NCI-H2196 treated with DMSO at 0.1 percent for 48 hours (cell line): ENCODE data around the gene BEAN1.

Experiments used
- DNase-seq: peaks from one replicate; lab custom pipeline; 2025; ENCODE audit not compliant: unreplicated experiment; lab: John Stamatoyannopoulos, UW

The BEAN1 gene

GRCh38 chr16:66395806-66396555 lies 31.1 kb upstream of the BEAN1 start:
- DNase-seq, result no peak

GRCh38 chr16:66397736-66398433 lies 29.2 kb upstream of the BEAN1 start:
- DNase-seq, result no peak

GRCh38 chr16:66399031-66399430 lies 28.1 kb upstream of the BEAN1 start:
- DNase-seq, result no peak

DNA sequence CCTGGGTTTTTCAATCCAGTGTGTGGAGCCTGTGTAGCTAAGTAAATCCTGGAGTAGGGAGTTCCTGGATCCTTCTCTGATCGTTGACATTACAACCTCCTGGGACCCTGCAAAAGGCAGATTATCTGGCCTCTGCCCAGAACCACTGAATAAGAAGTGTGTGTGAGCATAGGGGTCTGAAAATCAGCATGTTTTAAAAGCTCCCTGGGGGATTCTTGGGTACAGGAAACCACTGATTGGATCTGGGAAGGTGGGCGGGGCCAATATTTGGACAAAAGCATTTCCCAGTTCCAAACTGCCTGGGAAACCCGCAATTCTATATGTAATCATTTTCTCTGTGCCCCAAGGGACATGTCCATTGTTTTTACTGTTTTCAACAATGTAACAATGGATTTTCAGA lies 27.2 kb upstream of the BEAN1 start:
- no peak for DNase-seq

- no peak for DNase-seq
Measured at GRCh38 chr16:66400503-66401380, 26.4 kb upstream of the BEAN1 start.

GRCh38 chr16:66401610-66402009 lies 25.5 kb upstream of the BEAN1 start:
- no peak for DNase-seq

DNA sequence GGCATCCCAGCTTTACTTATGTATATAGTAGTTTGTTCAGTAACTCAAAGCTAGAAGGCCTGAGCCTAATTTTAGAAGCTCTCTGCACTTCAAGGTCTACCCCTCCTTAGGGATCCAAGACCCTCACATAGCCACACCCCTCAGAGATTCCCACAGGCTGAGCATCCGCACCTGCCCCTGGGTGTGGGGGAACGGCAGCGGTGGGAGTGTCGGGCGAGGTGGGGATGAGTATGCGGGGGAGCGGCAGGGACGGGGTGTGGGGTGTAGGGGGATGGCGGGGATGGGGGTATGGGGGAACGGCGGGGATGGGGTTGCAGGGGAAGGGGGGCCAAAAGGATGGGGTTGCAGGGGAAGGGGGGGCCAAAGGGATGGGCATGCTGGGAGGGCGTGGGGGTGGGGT lies 24.9 kb upstream of the BEAN1 start:
- no peak for DNase-seq

GRCh38 chr16:66402591-66403230 lies 24.4 kb upstream of the BEAN1 start:
- DNase-seq, result no peak

- no peak for DNase-seq
Measured at GRCh38 chr16:66403531-66404145, 23.5 kb upstream of the BEAN1 start.

- DNase-seq, result no peak
Measured at GRCh38 chr16:66405057-66405783, 21.9 kb upstream of the BEAN1 start.

DNA sequence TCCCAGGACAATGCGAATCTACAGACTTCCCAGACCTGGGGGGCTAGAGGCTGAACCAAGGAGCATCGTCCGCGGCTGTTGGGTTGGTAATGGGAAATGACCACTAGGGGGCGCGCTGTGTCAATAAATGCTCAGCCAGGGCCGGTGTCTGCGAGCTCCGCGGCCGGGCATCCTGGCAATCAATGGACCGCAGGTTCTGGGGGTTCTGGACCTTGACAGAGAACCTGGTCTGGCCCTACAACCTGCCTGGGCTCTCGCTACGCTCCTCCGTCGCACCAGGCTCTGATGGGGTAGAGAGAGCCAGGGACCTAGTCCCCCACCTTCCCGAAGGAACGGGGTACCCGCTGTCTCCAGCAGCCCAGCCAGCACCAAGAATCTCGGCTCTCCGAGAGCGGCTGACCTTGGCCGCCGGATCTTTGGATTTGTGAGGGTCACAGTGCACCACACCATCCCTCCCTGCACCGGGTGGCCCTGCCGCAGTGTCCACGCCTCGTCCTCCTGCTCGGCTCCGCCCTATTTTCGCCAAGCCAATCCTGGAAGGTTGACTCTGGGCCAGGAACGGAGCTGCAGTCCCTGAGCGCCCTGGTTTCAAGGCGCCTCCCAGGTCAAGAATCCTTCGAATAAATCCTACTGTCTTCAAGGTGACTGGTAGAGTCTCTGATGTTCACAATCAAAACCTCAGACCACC lies 20.4 kb upstream of the BEAN1 start:
- peak; percentile 38 for DNase-seq

GRCh38 chr16:66408163-66409048 lies 18.7 kb upstream of the BEAN1 start:
- no peak for DNase-seq

- DNase-seq, result no peak
Measured at GRCh38 chr16:66409156-66409555, 17.9 kb upstream of the BEAN1 start.

- DNase-seq, result no peak
Measured at GRCh38 chr16:66412182-66412581, 14.9 kb upstream of the BEAN1 start.

GRCh38 chr16:66414891-66415290 lies 12.2 kb upstream of the BEAN1 start:
- no peak for DNase-seq

DNA sequence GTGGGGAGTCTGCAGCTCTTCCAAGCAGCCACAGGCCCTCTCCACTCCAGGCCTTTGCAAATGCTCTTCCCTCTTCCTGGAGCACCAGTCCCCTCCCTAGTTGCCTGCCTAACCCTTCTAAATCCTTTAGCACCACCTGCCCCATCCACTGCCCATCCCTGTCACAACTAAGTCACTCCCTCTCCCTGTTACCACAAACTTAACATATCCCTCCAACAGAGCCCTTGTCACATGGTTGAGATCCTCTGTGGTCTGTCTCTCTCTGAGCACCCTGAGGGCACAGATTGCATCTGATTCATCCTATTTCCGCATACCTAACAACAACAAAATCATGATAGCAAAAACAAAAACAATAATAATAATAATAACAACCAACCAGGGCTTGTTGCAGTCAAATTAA lies 11.0 kb upstream of the BEAN1 start:
- no peak for DNase-seq

- no peak for DNase-seq
Measured at GRCh38 chr16:66416939-66417700, 10.0 kb upstream of the BEAN1 start.
